Neural cell (in vitro differentiated cells): ENCODE measurements around the gene RNPEPL1. TPM values are rescaled to one million over a fixed set of nuclear protein-coding genes. Genes with fewer than 3 reads are reported as not detected.

Experiments used
- H2AFZ ChIP-seq: fragments of 200-600, 300-800 bp; sonication (generic), shearing (Covaris generic); 2 replicates; pipeline ENCODE4 v1.6.0; 2014; ENCODE audit warnings: low read depth, mild to moderate bottlenecking, antibody characterized with exemption, low read length, moderate library complexity
- H3F3A ChIP-seq: fragments of 200-600 bp; shearing (Covaris generic); 2 replicates; pipeline ENCODE4 v1.6.1; 2016; ENCODE audit warnings: mild to moderate bottlenecking, moderate library complexity, mixed read lengths, antibody characterized with exemption, low read length; ENCODE audit not compliant: insufficient read depth, poor library complexity, severe bottlenecking
- H3K27ac ChIP-seq: fragments of 200-600, 300-800 bp; sonication (generic), shearing (Covaris generic); 2 replicates; pipeline ENCODE4 v1.5.1; 2014; ENCODE audit warnings: mild to moderate bottlenecking, low read length, moderate library complexity
- H3K27me3 ChIP-seq: fragments of 300-800, 200-600 bp; sonication (generic), shearing (Covaris generic); 2 replicates; pipeline ENCODE4 v1.6.0; 2014; ENCODE audit warnings: mild to moderate bottlenecking, low read depth, low read length, moderate library complexity; ENCODE audit not compliant: insufficient read depth
- H3K36me3 ChIP-seq: fragments of 300-800, 200-600 bp; sonication (generic), shearing (Covaris generic); 2 replicates; pipeline ENCODE4 v1.5.1; 2014; ENCODE audit warnings: mild to moderate bottlenecking, antibody characterized with exemption, low read length, moderate library complexity; ENCODE audit not compliant: insufficient read depth
- H3K4me2 ChIP-seq: fragments of 300-800, 200-600 bp; sonication (generic), shearing (Covaris generic); 2 replicates; pipeline ENCODE4 v1.6.0; 2014; ENCODE audit warnings: mild to moderate bottlenecking, low read length
- H3K4me3 ChIP-seq: fragments of 300-800, 200-600 bp; sonication (generic), shearing (Covaris generic); 2 replicates; pipeline ENCODE4 v1.5.1; 2014; ENCODE audit warnings: mild to moderate bottlenecking, low read length, moderate library complexity
- H3K79me2 ChIP-seq: fragments of 200-600 bp; shearing (Covaris generic); replicated peaks from 2 replicates; pipeline ENCODE4 v1.6.0; 2014; ENCODE audit warnings: mild to moderate bottlenecking, low read length, moderate library complexity; ENCODE audit not compliant: insufficient read depth
- H3K9ac ChIP-seq: fragments of 300-800, 200-600 bp; sonication (generic), shearing (Covaris generic); 2 replicates; pipeline ENCODE4 v1.6.1; 2016; ENCODE audit warnings: mild to moderate bottlenecking, low read length, mixed read lengths
- H3K9me2 ChIP-seq: fragments of 200-600 bp; shearing (Covaris generic); 2 replicates; pipeline ENCODE4 v1.6.1; 2016; ENCODE audit warnings: mild to moderate bottlenecking, low read length, mixed read lengths; ENCODE audit not compliant: insufficient read depth
- H3K9me3 ChIP-seq: fragments of 200-600, 300-800 bp; sonication (generic), shearing (Covaris generic); 2 replicates; pipeline ENCODE4 v1.6.1; 2016; ENCODE audit warnings: mild to moderate bottlenecking, mixed run types, low read length, moderate library complexity, mixed read lengths
- H4K20me1 ChIP-seq: fragments of 200-600 bp; shearing (Covaris generic); 2 replicates; pipeline ENCODE4 v1.6.1; 2016; ENCODE audit warnings: mild to moderate bottlenecking, mixed run types; ENCODE audit not compliant: insufficient read depth
- EP300 ChIP-seq: fragments of 450-650 bp; conservative IDR thresholded peaks from 2 replicates; pipeline ENCODE4 v1.6.1; 2014; ENCODE audit warnings: antibody characterized with exemption, mild to moderate bottlenecking, moderate library complexity; ENCODE audit not compliant: poor library complexity, severe bottlenecking
- EZH2 ChIP-seq: fragments of 200-600, 300-800 bp; shearing (Covaris generic), sonication (generic); IDR thresholded peaks from 2 replicates; pipeline ENCODE4 v1.6.1; 2014; ENCODE audit warnings: antibody characterized with exemption, low read length, borderline replicate concordance, mild to moderate bottlenecking; ENCODE audit not compliant: insufficient read depth, poor library complexity, severe bottlenecking
- MXI1 ChIP-seq: fragments of 450-650 bp; conservative IDR thresholded peaks from 2 replicates; pipeline ENCODE4 v1.6.1; 2014; ENCODE audit warnings: antibody characterized with exemption, mild to moderate bottlenecking; ENCODE audit not compliant: poor library complexity, severe bottlenecking
- POLR2AphosphoS5 ChIP-seq: IDR thresholded peaks from 2 replicates; pipeline ENCODE4 v1.6.1; 2012
- RAD21 ChIP-seq: fragments of 450-650 bp; conservative IDR thresholded peaks from 2 replicates; pipeline ENCODE4 v1.6.1; 2014; ENCODE audit warnings: antibody characterized with exemption, mild to moderate bottlenecking, moderate library complexity
- SMC3 ChIP-seq: fragments of 450-650 bp; conservative IDR thresholded peaks from 2 replicates; pipeline ENCODE4 v1.6.1; 2014; ENCODE audit warnings: antibody characterized with exemption, mild to moderate bottlenecking, moderate library complexity; ENCODE audit not compliant: poor library complexity
- TAF1 ChIP-seq: IDR thresholded peaks from 2 replicates; pipeline ENCODE4 v1.6.1; 2012; ENCODE audit warnings: low read depth
- polyA plus RNA-seq: library from polyadenylated mRNA; depleted of rRNA; stranded (reverse); fragments of >200 nt; gene quantifications from 2 replicates; pipeline ENCODE4 v1.2.3, GENCODE V29; 2014
- TF ChIP-seq, protein P1 (sequence below): fragments of 450-650 bp; IDR thresholded peaks from 2 replicates; pipeline ENCODE4 v1.5.1; 2014; ENCODE audit warnings: antibody characterized with exemption, mild to moderate bottlenecking, moderate library complexity; ENCODE audit not compliant: poor library complexity, severe bottlenecking
- TF ChIP-seq, protein P2 (sequence below): IDR thresholded peaks from 2 replicates; pipeline ENCODE4 v1.6.1; 2012; ENCODE audit warnings: borderline replicate concordance

RNPEPL1 gene
- polyA plus RNA-seq, 1 donor from 2014 or later = 16.1 TPM

DNA sequence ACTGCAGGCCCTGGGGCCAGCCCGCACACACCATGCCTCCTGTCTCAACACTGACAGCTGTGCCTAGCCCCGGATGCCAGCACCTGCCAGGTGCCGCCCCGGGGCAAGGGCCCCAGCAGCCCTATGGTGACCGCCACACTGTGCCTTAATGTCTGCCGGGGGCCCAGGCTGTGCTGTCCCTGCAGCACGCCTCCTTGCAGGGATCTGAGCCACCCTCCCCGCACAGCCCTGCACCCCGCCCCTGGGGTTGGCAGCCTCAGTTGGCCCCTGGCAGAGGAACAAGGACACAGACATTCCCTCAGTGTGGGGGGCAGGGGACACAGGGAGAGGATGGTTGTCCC lies 9.8 kb downstream of the RNPEPL1 start:
- Histone ChIP-seq H4K20me1 (no peaks in the 10 kb centered on the region), H3K4me3 (no peak overlapping the region), H3K9ac (no peak overlapping the region), H2AFZ (no peak overlapping the region), H3K4me2 (no peak overlapping the region), H3K79me2 (peaks cover 3% of the 10 kb centered on the region), H3K9me3 (no peaks in the 10 kb centered on the region), H3K9me2 (no peaks in the 10 kb centered on the region), H3F3A (no peaks in the 10 kb centered on the region), H3K27ac (no peak overlapping the region), H3K27me3 (no peaks in the 10 kb centered on the region), H3K36me3 (no peaks in the 10 kb centered on the region)
- TF ChIP-seq TAF1 = no peak
- TF ChIP-seq POLR2AphosphoS5 = no peak
- TF ChIP-seq, protein P1, sequence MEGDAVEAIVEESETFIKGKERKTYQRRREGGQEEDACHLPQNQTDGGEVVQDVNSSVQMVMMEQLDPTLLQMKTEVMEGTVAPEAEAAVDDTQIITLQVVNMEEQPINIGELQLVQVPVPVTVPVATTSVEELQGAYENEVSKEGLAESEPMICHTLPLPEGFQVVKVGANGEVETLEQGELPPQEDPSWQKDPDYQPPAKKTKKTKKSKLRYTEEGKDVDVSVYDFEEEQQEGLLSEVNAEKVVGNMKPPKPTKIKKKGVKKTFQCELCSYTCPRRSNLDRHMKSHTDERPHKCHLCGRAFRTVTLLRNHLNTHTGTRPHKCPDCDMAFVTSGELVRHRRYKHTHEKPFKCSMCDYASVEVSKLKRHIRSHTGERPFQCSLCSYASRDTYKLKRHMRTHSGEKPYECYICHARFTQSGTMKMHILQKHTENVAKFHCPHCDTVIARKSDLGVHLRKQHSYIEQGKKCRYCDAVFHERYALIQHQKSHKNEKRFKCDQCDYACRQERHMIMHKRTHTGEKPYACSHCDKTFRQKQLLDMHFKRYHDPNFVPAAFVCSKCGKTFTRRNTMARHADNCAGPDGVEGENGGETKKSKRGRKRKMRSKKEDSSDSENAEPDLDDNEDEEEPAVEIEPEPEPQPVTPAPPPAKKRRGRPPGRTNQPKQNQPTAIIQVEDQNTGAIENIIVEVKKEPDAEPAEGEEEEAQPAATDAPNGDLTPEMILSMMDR = no peak
- TF ChIP-seq EZH2 = no peak
- no peak for TF ChIP-seq RAD21
- TF ChIP-seq, protein P2, sequence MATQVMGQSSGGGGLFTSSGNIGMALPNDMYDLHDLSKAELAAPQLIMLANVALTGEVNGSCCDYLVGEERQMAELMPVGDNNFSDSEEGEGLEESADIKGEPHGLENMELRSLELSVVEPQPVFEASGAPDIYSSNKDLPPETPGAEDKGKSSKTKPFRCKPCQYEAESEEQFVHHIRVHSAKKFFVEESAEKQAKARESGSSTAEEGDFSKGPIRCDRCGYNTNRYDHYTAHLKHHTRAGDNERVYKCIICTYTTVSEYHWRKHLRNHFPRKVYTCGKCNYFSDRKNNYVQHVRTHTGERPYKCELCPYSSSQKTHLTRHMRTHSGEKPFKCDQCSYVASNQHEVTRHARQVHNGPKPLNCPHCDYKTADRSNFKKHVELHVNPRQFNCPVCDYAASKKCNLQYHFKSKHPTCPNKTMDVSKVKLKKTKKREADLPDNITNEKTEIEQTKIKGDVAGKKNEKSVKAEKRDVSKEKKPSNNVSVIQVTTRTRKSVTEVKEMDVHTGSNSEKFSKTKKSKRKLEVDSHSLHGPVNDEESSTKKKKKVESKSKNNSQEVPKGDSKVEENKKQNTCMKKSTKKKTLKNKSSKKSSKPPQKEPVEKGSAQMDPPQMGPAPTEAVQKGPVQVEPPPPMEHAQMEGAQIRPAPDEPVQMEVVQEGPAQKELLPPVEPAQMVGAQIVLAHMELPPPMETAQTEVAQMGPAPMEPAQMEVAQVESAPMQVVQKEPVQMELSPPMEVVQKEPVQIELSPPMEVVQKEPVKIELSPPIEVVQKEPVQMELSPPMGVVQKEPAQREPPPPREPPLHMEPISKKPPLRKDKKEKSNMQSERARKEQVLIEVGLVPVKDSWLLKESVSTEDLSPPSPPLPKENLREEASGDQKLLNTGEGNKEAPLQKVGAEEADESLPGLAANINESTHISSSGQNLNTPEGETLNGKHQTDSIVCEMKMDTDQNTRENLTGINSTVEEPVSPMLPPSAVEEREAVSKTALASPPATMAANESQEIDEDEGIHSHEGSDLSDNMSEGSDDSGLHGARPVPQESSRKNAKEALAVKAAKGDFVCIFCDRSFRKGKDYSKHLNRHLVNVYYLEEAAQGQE = no peak
- TF ChIP-seq EP300 = no peak
- TF ChIP-seq SMC3 = no peak

- Histone ChIP-seq H3K36me3 (no peaks in the 10 kb centered on the region), H3K9me2 (no peaks in the 10 kb centered on the region)
- TF ChIP-seq EP300 (no peak), POLR2AphosphoS5 (no peak), TAF1 (no peak), EZH2 (no peak), RAD21 (no peak), MXI1 (no peak), SMC3 (no peak)
- TF ChIP-seq, protein P2 = no peak
- TF ChIP-seq, protein P1 = no peak
These were observed 10.2 kb downstream of the RNPEPL1 start for GRCh38 chr2:240578488-240578887.

More at GRCh38 chr2:240578488-240578887, 10.2 kb downstream of the RNPEPL1 start:
- Histone ChIP-seq H3K27ac (no peak overlapping the region), H3K9ac (no peak overlapping the region), H2AFZ (no peak overlapping the region), H3K27me3 (no peaks in the 10 kb centered on the region), H3K9me3 (no peaks in the 10 kb centered on the region), H3K4me2 (no peak overlapping the region), H3F3A (no peaks in the 10 kb centered on the region), H3K79me2 (peaks cover 4% of the 10 kb centered on the region), H4K20me1 (no peaks in the 10 kb centered on the region), H3K4me3 (no peak overlapping the region)
